ENCODE results near the gene PHLDA2. TPM values are rescaled to one million over a fixed set of nuclear protein-coding genes. Genes with fewer than 3 reads are reported as not detected.

Gene PHLDA2
- total and polyA plus RNA-seq, 8 donors: 3.1 to 34.2 (median 25.5) TPM; not detected in 3

DNA sequence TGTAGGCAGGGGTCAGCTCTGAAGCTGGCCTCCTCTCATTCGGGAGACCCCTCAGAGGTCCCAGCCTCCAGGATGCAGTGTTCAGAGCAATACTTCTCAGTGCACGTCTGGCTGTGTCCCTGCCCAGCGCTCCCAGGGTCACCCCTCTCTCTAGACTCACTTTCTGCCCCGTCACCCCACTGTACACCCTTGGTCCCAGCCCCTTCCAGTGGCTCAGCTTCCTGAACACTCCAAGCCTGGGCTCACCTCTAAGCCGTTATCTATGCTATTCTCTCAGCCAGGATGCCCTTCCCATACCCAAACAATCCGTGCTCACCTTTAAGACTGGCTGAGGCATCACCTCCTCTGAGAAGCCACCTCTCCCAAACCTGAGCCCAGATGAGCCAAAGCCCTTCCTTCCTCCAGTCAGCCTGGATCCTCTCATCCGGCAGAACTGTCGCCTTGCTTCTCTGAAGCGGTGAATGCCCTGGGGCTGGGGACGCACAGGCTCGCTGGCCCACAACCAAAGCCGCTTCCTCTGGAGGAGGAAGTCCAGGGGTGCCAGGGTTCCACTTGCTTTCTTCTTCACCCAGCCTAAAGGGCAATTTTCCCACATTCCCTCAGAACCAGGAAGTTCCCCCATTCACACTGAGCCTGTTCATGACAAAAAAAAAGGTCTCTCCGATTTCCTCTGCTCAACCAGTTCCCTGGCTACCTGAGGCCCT, 30.0 kb downstream of the PHLDA2 start:
- no peaks in the 10 kb centered on the region for H3K36me3 ChIP-seq
- no peak overlapping the region for H3K4me3 ChIP-seq
- peak overlapping the region; percentile 23 to 82 (median 80) for H3K27ac ChIP-seq
- H3K9me3 ChIP-seq: no peaks in the 10 kb centered on the region
- no peaks in the 10 kb centered on the region for H3K27me3 ChIP-seq
- DNase-seq: no peak
- no peak for TF ChIP-seq POLR2A (IDR thresholded peaks at IDR 0.05)
- TF ChIP-seq POLR2AphosphoS5 (IDR thresholded peaks at IDR 0.05): no peak
- TF ChIP-seq, protein P1, sequence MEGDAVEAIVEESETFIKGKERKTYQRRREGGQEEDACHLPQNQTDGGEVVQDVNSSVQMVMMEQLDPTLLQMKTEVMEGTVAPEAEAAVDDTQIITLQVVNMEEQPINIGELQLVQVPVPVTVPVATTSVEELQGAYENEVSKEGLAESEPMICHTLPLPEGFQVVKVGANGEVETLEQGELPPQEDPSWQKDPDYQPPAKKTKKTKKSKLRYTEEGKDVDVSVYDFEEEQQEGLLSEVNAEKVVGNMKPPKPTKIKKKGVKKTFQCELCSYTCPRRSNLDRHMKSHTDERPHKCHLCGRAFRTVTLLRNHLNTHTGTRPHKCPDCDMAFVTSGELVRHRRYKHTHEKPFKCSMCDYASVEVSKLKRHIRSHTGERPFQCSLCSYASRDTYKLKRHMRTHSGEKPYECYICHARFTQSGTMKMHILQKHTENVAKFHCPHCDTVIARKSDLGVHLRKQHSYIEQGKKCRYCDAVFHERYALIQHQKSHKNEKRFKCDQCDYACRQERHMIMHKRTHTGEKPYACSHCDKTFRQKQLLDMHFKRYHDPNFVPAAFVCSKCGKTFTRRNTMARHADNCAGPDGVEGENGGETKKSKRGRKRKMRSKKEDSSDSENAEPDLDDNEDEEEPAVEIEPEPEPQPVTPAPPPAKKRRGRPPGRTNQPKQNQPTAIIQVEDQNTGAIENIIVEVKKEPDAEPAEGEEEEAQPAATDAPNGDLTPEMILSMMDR (IDR thresholded peaks at IDR 0.05): no peak
- no peak for TF ChIP-seq EP300 (IDR thresholded peaks at IDR 0.05)
- peaks cover 39 to 58% (median 45%) of the 10 kb centered on the region in 4 donors for H3K4me1 ChIP-seq
- intact Hi-C loops (cut with DNase I; ENCODE audit: low total_unique reads): no loop called here
- WGBS, 5 donors: 65 to 77% (median 68%) methylated on average over 13 of the region's 13 CpGs

DNA sequence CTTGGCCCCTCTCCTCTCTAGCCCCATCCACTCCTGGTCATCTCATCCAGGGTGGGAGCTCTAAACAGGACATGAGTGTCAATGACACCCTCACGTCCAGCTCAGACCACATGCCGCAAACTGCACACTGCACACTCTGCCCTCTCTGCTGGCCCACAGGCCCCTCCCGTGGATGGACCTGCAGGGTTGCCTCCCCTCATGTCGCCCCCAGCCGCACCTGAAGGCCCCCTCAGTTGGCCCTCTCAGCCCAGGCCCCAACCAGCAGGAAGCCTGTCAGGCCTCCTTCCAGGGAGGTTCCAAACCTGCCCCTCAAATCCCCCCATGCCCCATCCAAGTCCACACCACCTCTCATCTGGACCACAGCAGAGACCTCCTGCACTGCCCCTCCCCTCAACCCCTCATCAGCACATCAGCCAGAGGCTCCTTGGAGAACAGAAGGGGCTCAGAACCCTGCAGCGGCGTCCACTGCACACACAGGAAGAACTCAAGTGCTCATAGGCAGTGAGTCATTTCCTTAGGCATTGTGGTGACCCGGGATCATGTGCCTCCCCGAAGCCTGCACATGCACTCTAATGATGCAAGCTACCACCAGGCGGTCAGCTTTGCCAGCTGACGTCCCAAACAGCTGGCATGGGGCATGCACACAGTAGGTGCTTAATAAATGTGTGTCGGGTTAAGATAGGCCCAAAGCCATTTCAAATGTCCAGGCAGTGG, 30.7 kb downstream of the PHLDA2 start:
- no peaks in the 10 kb centered on the region for H3K27me3 ChIP-seq
- 54 to 69% (median 66%) methylated on average over 10 to 12 of the region's 12 CpGs for WGBS, 5 donors
- intact Hi-C loops (cut with DNase I; ENCODE audit: low total_unique reads): no loop called here
- peak overlapping the region; percentile 14 to 82 (median 80) for H3K27ac ChIP-seq
- peaks cover 32 to 51% (median 38%) of the 10 kb centered on the region in 4 donors for H3K4me1 ChIP-seq
- DNase-seq: peak; percentile 57 to 75
- no peaks in the 10 kb centered on the region for H3K36me3 ChIP-seq
- TF ChIP-seq POLR2A (IDR thresholded peaks at IDR 0.05): no peak
- TF ChIP-seq POLR2AphosphoS5 (IDR thresholded peaks at IDR 0.05): peak in 2 of 3 donors; percentile 34 to 59
- TF ChIP-seq, protein P1 (IDR thresholded peaks at IDR 0.05): no peak
- no peak for TF ChIP-seq EP300 (IDR thresholded peaks at IDR 0.05)
- peak overlapping the region in 1 of 4 donors; percentile 7 for H3K4me3 ChIP-seq
- H3K9me3 ChIP-seq: no peaks in the 10 kb centered on the region

DNA sequence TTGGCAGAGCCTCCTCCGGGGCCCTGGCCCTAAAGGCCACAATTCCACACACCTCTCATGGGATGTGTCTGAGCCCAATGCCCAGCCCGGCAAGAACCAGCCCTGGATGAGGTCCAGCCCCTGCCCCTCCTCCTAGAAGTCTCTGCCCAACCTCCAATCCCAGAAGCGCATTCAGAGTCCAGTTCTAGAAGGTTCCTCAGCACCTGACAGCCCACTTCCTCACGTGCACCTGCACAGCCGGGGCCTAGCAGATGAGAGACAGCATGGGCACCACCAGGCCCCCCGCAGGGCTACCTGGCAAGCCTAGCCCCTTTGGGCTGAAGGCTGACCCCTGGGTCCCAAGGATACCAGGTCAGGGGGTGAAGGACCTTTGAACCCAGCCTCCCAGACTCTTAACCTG, 32.2 kb downstream of the PHLDA2 start:
- intact Hi-C loops (cut with DNase I; ENCODE audit: low total_unique reads): no loop called here
- 77 to 98% (median 91%) methylated on average over 4 to 6 of the region's 6 CpGs for WGBS, 5 donors

DNA sequence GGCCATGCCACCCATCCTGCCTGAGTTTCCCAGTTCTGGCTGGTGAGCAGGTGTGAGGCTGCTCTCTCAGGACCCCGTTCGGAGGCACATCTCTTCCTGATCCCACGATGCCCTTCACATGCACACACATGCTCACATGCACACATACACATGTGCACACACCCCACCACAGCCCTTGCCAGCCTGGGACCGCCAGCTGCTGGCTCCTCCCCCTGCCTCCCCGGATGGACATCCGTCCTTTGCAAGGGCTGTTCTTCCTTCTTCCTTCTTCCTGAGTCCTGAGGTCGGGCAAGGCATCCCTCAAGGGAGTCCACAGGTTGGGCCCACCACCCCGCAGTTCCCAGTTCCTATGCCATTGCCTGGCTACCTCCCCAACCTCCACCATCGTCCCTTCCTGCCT, 33.2 kb downstream of the PHLDA2 start:
- WGBS, 5 donors: 75 to 90% (median 86%) methylated on average over 7 to 9 of the region's 9 CpGs
- Histone ChIP-seq H3K4me3 (no peak overlapping the region), H3K36me3 (no peaks in the 10 kb centered on the region), H3K9me3 (no peaks in the 10 kb centered on the region), H3K27ac (no peak overlapping the region), H3K4me1 (peaks cover 31 to 50% (median 34%) of the 10 kb centered on the region in 4 donors), H3K27me3 (no peaks in the 10 kb centered on the region)
- TF ChIP-seq, protein P1 (IDR thresholded peaks at IDR 0.05): no peak
- TF ChIP-seq EP300 (IDR thresholded peaks at IDR 0.05) (no peak), POLR2A (IDR thresholded peaks at IDR 0.05) (no peak), POLR2AphosphoS5 (IDR thresholded peaks at IDR 0.05) (no peak)
- intact Hi-C loops (cut with DNase I; ENCODE audit: low total_unique reads): no loop called here
- DNase-seq: no peak

More for the DNA sequence above, 32.2 kb downstream of the PHLDA2 start:
- Histone ChIP-seq H3K36me3 (no peaks in the 10 kb centered on the region), H3K4me1 (peaks cover 26 to 49% (median 33%) of the 10 kb centered on the region in 4 donors), H3K27ac (no peak overlapping the region), H3K27me3 (no peaks in the 10 kb centered on the region), H3K9me3 (no peaks in the 10 kb centered on the region), H3K4me3 (no peak overlapping the region)
- no peak for DNase-seq
- TF ChIP-seq, protein P1 (IDR thresholded peaks at IDR 0.05): no peak
- TF ChIP-seq EP300 (IDR thresholded peaks at IDR 0.05) (no peak), POLR2A (IDR thresholded peaks at IDR 0.05) (no peak), POLR2AphosphoS5 (IDR thresholded peaks at IDR 0.05) (no peak)
